ENCODE data around the gene BCAS1.

The BCAS1 gene

GRCh38 chr20:53899351-53900167, 170.8 kb downstream of the BCAS1 start:
- peak; percentile 34 for DNase-seq

- DNase-seq, result no peak
Measured at GRCh38 chr20:53898556-53898931, 171.8 kb downstream of the BCAS1 start.

- DNase-seq, result no peak
Measured at GRCh38 chr20:53897884-53898555, 172.4 kb downstream of the BCAS1 start.

DNA sequence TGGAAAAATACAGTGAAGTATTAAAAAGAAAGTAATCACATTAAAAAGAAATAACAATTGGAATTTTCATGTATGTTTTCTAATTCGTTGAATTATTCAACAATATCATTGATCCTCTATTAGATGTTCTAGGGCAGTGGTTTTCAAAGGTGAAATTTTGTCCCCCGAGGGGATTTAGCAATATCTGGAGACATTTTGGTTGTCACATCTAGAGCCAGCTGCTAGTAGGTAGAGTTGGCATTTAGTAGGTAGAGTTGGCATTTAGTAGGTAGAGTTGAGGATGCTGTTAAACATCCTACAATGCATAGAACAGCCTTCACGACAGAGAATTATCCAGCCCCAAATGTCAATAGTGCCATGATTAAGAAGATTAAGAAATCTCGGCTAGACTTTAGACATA, 173.7 kb downstream of the BCAS1 start:
- no peak for DNase-seq

DNA sequence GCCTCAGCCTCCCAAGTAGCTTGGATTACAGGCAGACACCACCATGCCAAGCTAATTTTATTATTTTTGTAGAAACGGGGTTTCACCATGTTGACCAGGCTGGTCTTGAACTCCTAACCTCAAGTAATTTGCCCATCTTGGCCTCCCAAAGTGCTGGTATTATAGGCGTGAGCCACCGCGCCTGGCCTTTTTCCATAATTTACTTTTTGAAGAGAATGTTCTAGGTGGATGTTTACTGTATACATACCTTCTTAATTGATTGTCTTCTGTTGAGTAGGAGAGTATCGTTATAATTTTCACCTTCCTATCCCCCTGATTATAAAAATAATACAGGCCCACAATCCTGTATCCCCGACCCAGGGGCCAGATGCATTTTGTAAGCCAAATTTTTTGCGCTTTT, 174.4 kb downstream of the BCAS1 start:
- no peak for DNase-seq

- DNase-seq, result no peak
Measured at GRCh38 chr20:53895385-53895755, 175.0 kb downstream of the BCAS1 start.

DNA sequence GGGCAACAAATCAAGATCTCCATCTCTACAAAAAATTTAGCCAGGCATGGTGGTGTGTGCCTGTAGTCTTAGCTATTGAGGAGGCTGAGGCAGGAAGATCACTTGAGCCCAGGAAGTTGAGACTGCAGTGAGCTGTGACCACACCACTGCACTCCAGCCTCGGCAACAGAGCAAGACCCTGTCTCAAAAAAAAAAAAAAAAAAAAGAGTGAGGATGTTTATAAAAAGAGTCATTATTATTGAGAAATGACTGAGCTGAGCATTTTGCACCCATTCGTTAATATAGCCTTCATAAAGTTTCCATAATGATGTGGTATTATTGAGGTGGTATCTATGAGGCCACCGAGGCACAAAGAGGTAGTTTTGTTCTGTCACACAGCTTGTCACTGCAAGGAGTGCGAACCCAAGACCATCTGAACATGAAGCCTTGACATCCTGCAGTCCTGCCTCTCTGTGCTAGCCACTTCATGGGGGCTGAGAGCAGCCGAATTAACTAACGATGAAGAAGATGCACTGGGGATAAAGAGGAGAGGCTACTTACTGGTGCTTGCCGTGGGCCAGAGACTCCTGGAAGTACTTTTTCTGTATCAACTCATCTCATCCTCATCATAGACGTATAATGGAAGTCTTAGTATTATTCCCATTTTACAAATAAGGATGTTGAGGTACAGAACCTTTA, 175.5 kb downstream of the BCAS1 start:
- DNase-seq, result no peak

Measured in effector CD4-positive, alpha-beta T cell (primary cell).